GM19324 (cell line): ENCODE results near the gene VPS26B.
"Not testable (repeated sequence)": the region's sequence is repeated elsewhere in the genome, so short reads cannot be mapped to it uniquely, and the experiment has no call there.

Source experiments
- ATAC-seq: cut with Tn5 transposase; IDR thresholded peaks from one replicate; pipeline ENCODE4 v1.9.1; 2021; ENCODE audit warnings: mild to moderate bottlenecking, moderate library complexity; ENCODE audit not compliant: unreplicated experiment, low FRiP score

The VPS26B gene

DNA sequence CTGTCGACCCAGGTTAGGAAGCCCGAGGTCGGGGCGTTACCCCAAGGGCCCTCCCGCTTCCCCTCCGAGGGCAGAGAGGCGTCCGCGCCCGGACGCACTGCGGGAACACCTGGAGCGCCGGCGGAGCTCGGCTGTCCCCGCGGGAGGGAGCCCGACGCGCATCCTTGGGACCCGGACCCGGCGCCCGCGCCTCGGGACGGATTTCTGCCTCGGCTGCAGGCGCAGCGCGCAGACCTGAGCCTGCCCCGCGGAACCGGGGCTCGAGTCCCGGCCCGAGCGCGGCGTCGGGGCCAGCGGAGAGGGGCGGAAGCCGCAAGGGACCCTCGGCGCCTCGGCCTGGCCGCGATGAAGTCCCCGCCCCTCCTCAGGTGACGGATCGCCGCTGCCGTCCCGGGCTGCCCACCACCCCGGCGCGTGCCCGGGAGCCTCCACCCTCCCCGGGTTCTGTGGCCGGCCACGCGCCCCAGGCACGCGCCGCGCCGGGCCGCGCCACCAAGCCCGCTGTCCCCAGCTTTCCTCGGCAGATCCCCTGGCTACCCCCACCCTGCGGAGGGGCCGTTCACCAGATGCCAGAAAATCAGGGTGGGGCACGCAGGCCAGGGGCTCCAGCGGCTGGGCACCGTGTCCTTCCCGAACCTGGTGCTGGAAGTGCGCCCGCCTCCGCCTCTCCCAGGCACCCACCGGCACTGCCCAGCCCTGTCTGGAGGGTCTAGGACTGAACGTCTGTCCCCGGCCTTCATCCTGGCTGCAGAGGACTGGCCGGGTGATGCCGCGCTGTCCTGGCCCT is 52.1 kb downstream of the VPS26B start:
- ATAC-seq: no peak

DNA sequence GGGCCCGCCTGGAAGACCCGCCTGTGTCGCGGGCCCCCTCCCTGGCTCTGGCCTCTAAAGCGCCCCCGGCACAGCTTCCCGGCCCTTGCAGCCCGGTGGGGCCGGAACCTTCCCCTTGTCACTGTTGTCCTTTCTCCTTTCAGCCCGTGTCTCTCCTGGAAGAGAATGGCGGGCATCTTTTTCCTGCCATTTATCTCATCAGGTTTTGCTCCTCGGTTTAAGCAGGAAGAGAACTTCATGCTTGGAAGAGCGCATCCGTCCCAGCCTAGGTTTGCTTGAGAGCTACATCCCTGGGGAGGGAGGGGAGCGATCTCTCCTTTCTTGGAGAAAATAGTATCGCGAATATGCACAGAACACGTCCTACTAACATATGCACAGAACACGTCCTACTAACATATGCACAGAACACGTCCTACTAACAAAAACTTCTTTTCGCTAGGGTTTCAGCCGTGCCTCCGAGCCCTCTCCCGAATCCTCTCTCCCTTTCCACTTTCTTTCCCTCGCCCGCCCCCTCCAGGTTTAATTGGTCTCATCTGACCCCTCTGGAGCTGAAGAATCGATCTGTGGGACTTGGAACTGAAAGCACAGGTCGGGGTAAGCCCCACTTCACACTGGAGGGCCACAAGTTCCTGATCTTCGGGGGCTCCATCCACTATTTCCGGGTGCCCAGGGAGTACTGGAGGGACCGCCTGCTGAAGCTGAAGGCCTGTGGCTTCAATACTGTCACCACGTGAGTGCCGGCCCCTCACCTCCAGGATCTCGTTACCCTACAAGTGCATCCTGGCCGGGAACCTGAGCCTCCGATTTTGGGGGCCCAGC is 52.9 kb downstream of the VPS26B start:
- ATAC-seq: no peak

DNA sequence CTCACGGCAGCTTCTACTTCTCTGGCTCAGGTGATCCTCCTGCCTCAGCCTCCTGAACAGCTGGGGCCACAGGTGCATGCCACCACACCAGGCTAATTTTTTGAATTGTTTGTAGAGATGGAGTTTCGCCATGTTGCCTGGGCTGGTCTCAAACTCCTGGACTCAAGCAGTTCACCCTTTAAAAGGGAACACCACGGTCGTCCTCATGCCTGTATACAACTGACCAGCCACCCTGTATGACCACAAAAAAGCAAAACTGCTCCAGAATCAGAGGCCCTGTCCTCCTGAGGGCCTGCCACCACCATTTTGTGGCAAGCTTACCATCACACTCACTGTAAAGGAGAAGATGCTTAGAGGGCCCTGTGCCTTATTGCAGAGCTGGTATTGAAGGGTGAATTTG is 53.9 kb downstream of the VPS26B start:
- ATAC-seq: no peak

DNA sequence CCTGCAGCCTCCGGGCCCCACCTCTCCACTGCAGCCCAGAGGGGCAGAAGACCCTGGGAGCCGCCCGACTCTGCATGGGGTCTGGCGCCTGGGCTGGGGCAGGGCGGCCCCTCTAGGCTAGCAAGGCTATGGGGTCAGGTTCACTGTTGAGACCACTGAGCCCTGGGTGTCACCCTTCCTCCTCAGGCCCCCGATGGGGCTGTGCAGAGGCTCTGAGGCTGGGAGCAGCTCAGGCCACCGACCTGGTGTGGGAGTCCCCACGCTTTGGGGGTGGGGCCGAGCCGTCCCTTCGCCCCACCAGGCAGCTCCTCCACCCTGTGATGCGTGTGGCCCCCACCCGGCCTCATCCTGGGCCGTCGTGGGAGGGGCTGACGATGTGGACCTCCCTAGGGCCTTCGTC is 57.2 kb downstream of the VPS26B start:
- ATAC-seq: not testable (repeated sequence)

DNA sequence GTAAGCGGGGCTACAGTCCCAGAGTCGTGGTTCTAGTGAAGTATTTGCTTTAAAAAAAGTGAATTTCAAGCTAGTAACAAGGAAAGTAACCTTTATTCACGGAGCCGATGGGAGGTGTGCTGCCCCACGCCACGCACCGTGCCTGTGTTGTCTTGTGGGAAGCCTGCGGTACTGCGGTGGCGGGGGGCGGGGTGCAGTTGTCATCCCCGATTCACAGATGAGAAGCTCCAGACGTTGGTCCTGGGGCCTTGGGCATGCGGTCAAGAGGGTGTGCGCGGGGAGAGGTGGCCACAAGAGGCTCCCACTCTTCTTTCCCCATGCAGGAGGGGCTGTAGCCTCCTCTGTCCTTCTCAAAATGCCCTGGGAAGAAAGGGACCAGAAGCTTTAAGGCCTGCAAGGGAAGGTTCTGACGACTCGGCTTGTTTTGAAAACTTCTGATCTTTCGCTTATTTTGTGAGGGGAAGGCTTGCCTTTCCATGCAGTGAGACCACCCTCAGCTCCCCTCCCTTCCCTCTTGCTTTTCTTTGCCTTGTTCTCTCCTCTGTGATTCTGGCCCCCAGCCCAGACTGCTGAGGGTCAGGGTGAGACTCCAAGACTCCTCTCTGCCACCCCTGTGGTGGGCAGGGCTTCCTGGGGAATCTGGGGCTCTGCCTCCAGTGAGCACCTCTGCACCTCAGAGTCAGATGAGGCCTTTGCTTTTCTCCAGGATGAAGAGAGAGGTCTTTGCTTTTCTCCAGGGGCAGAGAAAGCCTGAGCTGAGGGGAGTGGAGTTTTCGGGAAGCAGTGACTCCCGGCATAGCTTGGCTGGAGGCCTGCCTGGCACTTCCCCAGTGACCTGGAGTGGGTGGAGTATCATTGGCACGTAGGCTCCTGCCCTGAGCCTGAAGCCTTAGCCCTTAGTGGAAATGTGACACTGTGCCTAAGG is 57.9 kb downstream of the VPS26B start:
- ATAC-seq: no peak

DNA sequence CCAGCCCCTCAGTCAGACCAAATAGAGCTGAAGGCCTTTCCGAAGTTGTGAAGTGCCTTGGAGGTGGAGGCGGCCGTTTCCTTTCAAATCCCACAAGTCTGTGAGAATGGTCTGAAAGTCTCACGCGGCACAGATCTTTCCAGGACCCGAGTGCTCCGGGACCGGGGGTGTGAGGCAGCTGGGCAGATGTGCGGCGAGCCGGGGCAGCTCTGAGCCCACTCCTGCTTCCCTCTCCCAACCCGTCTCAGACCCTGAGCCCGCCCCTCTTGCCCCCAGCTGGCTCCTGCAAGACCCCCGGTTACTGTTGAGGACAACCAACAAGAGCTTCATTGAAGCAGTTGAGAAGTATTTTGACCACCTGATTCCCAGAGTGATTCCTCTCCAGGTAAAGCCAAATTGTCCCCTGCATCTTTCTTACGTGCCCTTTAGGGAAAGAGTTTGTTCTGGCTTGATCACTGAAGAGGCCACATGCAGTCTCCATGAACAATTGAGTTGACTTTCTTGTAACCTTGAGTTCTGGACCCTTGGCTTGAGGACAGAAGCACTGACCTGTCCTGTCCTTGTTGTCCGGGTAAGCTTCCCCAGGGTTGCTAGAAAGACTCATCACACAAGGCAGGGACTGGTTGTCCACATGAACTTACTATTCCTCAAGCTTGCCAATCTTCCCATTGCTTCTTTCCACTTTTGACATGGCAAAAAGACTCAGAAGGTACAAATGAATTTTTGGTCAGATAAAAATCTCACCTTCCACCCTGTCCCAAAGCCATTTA is 59.2 kb downstream of the VPS26B start:
- ATAC-seq: no peak

DNA sequence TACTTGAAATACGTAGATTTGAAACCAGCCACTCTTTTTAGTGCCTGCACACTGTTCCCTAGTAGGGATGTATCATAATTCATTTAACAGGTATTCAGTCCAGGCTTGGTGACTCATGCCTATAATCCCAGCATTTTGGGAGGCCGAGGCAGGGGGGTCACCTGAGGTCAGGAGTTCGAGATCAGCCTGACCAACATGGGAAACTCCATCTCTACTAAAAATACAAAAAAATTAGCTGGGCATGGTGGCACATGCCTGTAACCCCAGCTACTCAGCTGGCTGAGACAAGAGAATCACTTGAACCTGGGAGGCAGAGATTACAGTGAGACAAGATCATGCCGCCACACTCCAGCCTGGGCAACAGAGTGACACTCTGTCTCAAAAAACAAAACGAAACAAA is 59.9 kb downstream of the VPS26B start:
- ATAC-seq: not testable (repeated sequence)

DNA sequence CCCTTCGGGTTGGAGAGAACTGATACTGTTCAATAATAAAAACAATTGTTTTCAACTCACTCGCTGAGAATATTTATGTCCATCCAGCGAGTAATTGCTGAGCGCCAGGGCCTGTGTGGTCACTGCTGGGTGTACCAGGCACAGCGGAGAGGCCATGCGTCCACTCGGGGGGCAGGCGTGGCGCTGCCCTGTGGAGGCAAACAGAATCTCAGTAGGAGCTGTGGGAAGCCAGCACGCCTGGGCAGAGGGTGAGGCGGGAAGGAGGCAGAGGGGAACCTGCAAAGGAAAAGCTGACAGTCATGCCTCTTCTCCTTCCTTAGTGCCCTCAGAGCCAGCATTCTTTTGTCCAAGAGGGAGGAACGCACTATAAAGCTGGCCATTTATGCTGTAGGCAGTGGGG is 63.1 kb downstream of the VPS26B start:
- no peak for ATAC-seq

DNA sequence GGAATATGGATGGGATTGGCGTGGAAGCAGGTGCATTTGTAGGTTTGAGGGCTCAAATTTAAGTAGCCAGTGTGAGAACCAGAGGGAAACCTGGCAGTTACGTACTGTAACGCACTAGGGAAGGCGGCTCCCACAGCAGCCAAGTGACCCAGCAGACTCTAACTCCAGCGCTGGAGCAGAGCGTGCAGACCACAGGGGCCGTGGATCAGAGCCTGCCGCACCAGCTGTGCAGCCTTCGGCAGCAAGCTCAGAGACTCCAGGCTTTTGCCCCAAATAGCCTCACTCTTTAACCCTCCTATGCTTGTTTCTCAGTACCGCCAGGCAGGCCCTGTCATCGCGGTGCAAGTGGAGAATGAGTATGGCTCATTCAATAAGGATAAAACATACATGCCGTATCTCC is 64.0 kb downstream of the VPS26B start:
- ATAC-seq: no peak

DNA sequence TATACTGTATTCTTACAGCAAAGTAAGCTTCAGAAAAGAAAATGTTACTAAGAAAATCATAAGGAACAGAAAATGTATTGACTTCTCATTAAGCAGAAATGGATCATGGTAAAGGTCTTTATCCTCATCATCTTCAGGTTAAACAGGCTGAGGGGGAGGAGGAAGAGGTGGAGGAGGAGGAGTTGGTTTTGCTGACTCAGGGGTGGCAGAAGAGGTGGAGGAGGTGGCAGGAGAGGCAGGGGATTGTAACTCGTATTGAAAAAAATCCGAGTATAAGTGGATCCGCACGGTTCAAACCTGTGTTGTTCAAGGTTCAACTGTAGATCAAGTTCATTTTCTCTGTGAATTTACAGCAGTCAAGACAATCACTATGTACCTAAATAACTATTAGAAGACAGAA is 64.7 kb downstream of the VPS26B start:
- ATAC-seq: no peak

DNA sequence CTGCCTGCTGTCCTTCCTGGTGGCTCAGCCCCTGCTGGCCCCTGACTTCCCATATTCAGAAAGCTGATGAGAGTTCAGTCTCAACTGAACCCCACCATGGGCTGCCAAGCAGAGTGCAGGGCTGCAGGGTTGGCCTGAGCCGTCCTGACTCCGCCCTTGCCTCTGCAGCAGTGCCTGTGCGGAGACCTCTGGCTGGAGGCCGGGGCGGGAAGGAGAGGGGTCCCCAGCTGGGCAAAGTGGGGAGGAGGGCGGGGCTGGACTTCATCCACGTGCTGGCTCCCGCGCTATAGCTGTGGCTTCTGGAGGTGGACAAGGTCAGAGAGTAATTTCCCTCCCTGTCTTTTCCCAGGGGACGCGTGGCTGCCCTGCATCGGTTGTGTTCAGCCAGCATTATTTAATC is 65.3 kb downstream of the VPS26B start:
- ATAC-seq: no peak

DNA sequence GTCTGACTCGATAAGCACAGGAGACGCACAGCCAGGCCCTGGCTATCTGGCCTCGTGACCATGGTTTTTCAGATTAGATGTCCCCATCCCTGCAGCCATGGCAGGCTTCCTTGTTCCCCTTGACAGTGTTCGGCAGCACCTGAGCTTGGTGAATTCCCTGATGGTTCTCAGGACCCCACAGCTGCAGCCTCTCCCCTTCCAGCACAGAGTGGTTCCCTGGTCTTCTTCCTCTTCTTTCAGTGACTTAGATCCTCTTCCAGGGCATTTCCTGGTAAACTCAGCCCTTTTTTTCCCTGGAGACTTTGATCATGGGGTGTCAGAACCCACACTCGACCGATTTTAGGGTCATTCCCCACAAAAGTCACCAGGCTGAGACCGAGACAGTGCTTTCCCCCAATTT is 66.2 kb downstream of the VPS26B start:
- no peak for ATAC-seq

DNA sequence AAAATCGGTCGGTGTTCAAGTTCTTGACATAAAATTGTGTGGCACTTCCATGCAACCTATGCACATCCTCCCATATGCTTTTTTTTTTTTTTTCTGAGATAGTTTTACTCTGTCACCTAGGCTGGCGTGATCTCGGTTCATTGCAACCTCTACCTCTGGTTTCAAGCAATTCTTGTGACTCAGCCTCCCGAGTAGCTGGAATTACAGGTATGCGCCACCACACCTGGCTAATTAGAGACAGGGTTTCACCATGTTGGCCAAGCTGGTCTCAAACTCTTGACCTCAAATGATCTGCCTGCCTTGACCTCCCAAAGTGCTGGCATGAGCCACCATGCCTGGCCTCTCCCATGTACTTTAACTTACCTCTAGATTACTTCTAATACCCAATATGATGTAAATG is 66.7 kb downstream of the VPS26B start:
- no peak for ATAC-seq

DNA sequence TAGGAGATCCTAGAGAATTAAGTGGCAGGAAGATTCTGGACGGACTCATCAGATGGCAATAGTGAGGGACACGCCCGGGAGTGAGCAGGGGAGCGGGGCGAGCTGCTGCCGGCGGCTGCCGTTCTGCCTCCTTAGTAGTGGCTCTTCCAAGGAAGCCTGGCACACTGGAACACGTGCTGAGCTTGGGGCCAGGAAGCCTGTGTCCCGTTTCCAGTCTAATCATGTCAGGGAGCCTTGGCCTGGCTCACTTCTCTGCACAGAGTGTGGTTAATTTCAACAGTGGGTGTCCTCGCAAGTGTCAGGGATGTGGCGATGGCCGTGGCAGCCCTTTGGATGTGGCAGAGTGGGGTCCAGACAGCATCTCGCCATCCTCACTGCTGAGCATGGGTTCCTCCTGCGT is 68.2 kb downstream of the VPS26B start:
- ATAC-seq: no peak

DNA sequence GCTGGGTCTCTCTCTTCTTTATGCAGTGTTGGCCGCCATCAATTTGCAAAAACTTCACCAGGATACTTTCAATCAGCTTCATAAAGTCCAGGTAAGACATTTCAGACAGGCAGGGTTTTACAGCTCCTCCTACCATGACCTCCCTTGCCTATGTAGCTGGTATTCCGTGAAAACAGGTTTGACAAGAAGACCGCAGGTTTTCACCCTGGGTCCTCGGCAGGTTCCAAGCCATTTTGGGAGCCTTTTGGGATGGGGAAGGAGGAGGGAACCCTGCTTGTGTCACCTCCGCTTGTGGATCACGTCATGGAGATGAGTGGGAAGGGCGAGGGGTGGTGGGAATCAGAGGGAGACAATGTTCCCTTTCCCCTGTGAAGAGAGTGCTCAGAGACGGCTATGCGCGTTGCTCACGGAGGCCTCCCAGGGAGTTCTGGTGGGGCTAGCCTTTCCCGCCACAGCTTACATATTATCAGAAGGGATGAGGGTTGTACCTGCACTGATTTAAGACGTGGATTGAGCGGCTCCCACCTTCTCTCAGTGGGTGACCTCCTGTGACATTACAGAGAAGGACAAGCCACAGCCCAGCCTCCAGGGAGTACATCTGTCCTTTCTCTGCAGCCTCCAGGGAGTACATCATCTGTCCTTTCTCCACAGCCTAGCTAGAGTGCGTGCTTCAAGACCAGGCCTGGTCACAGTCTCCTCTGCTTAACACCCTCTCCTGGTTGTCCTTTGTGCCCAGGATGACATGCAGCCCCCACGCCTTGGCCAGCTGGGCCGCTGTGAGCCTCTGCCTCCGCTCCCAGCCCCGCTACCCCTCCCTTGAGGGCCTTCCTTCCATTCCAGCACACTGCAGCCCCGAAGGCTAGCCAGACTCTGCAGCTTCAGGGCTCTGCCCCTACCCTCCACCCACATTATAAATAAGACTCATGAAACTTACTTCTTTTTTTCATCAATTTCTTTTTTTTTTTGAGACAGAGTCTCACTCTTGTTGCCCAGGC is 68.9 kb downstream of the VPS26B start:
- ATAC-seq: no peak

DNA sequence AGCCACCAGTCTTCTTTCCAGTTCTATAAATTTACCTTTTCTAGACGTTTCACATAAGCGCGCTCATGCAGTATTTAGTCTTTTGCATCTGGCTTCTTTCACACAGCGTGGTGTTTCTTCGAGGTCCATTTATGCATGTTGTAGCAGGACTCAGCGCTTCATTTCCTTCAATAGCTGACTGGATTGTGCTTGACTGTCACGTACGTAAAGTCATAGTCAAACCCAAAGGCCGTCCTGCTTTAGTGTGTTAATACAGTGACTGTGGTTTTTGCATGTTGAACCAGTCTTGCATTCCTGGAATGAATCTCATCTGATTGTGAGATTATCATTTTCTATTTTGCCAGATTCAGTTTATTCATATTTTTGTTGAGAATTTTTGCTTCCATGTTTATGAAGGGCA is 70.2 kb downstream of the VPS26B start:
- no peak for ATAC-seq
